SK-N-SH treated with all-trans-retinoic acid at 6 μM for 48 hours (cell line): ENCODE results near the gene TSKS.

ENCODE experiments used
- ATAC-seq: fragments of 200-7000 bp; cut with Tn5 transposase; 3 replicates; pipeline ENCODE4 v1.9.1; 2020; ENCODE audit warnings: mild to moderate bottlenecking, moderate library complexity
- ARNTL ChIP-seq: fragments of 450-650 bp; formaldehyde crosslinking; IDR thresholded peaks from 2 replicates; pipeline ENCODE4 v1.5.0; 2020; ENCODE audit warnings: low read depth, mild to moderate bottlenecking, moderate library complexity, borderline replicate concordance
- BACH2 ChIP-seq: fragments of 250-450 bp; sonication (Bioruptor Pico); IDR thresholded peaks from 2 replicates; pipeline ENCODE4 v1.9.0; 2021; ENCODE audit warnings: mild to moderate bottlenecking, borderline replicate concordance
- CREB5 ChIP-seq: fragments of 250-450 bp; sonication (Bioruptor Pico); IDR thresholded peaks from 2 replicates; pipeline ENCODE4 v1.5.1; 2020; ENCODE audit warnings: low read depth, mild to moderate bottlenecking, moderate library complexity
- CSDC2 ChIP-seq: fragments of 250-450 bp; sonication (Bioruptor Pico); IDR thresholded peaks from 2 replicates; pipeline ENCODE4 v1.5.0; 2020; ENCODE audit warnings: mild to moderate bottlenecking, moderate library complexity
- CSRNP3 ChIP-seq: fragments of 250-450 bp; sonication (Bioruptor Pico); IDR thresholded peaks from 2 replicates; pipeline ENCODE4 v1.5.1; 2021; ENCODE audit warnings: mild to moderate bottlenecking, moderate library complexity
- ESRRG ChIP-seq: fragments of 250-450 bp; sonication (Bioruptor Pico); IDR thresholded peaks from 2 replicates; pipeline ENCODE4 v1.6.1; 2021; ENCODE audit warnings: mild to moderate bottlenecking
- GLIS3 ChIP-seq: fragments of 250-450 bp; sonication (Bioruptor Pico); IDR thresholded peaks from 2 replicates; pipeline ENCODE4 v1.5.0; 2020; ENCODE audit warnings: mild to moderate bottlenecking, moderate library complexity
- ISL1 ChIP-seq: fragments of 250-450 bp; sonication (Bioruptor Pico); IDR thresholded peaks from 2 replicates; pipeline ENCODE4 v2.1.2; 2022; ENCODE audit warnings: mild to moderate bottlenecking, moderate library complexity
- OSR1 ChIP-seq: fragments of 250-450 bp; sonication (Bioruptor Pico); IDR thresholded peaks from 2 replicates; pipeline ENCODE4 v1.8.0; 2022; ENCODE audit warnings: moderate library complexity, mild to moderate bottlenecking, inconsistent platforms
- PATZ1 ChIP-seq: fragments of 250-450 bp; sonication (Bioruptor Pico); IDR thresholded peaks from 2 replicates; pipeline ENCODE4 v1.8.0; 2020; ENCODE audit warnings: mild to moderate bottlenecking, moderate library complexity, borderline replicate concordance
- POU6F1 ChIP-seq: fragments of 250-450 bp; sonication (Bioruptor Pico); IDR thresholded peaks from 2 replicates; pipeline ENCODE4 v1.8.0; 2021; ENCODE audit warnings: low read depth, mild to moderate bottlenecking, moderate library complexity, borderline replicate concordance
- PPARA ChIP-seq: fragments of 250-450 bp; sonication (Bioruptor Pico); IDR thresholded peaks from 2 replicates; pipeline ENCODE4 v1.5.0; 2020; ENCODE audit warnings: mild to moderate bottlenecking, borderline replicate concordance
- RARB ChIP-seq: fragments of 250-450 bp; sonication (Bioruptor Pico); IDR thresholded peaks from 2 replicates; pipeline ENCODE4 v1.8.0; 2021; ENCODE audit warnings: mild to moderate bottlenecking, moderate library complexity
- SNAI2 ChIP-seq: fragments of 250-450 bp; sonication (Bioruptor Pico); IDR thresholded peaks from 2 replicates; pipeline ENCODE4 v1.5.0; 2020; ENCODE audit warnings: mild to moderate bottlenecking, moderate library complexity
- TCF4 ChIP-seq: fragments of 250-450 bp; sonication (Bioruptor Pico); IDR thresholded peaks from 2 replicates; pipeline ENCODE4 v1.8.0; 2021; ENCODE audit warnings: mild to moderate bottlenecking, moderate library complexity, borderline replicate concordance
- TSHZ2 ChIP-seq: fragments of 250-450 bp; sonication (Bioruptor Pico); IDR thresholded peaks from 2 replicates; pipeline ENCODE4 v1.5.0; 2020; ENCODE audit warnings: mild to moderate bottlenecking, moderate library complexity
- ZC3H10 ChIP-seq: fragments of 250-450 bp; sonication (Bioruptor Pico); IDR thresholded peaks from 2 replicates; pipeline ENCODE4 v1.5.1; 2021; ENCODE audit warnings: mild to moderate bottlenecking, moderate library complexity
- ZFP3 ChIP-seq: fragments of 250-450 bp; sonication (Bioruptor Pico); IDR thresholded peaks from 2 replicates; pipeline ENCODE4 v1.5.0; 2020; ENCODE audit warnings: mild to moderate bottlenecking, moderate library complexity
- ZFP30 ChIP-seq: fragments of 450-650 bp; formaldehyde crosslinking; IDR thresholded peaks from 2 replicates; pipeline ENCODE4 v1.5.0; 2022; ENCODE audit warnings: mild to moderate bottlenecking, moderate library complexity
- ZNF565 ChIP-seq: fragments of 450-650 bp; formaldehyde crosslinking; conservative IDR thresholded peaks from 2 replicates; pipeline ENCODE4 v1.5.0; 2020; ENCODE audit warnings: low read depth, mild to moderate bottlenecking, moderate library complexity
- ZNF70 ChIP-seq: fragments of 450-650 bp; formaldehyde crosslinking; IDR thresholded peaks from 2 replicates; pipeline ENCODE4 v1.5.0; 2020; ENCODE audit warnings: mild to moderate bottlenecking, moderate library complexity
- ZNF8 ChIP-seq: fragments of 450-650 bp; formaldehyde crosslinking; IDR thresholded peaks from 2 replicates; pipeline ENCODE4 v1.5.0; 2020; ENCODE audit warnings: mild to moderate bottlenecking, moderate library complexity

TSKS gene

GRCh38 chr19:49800771-49801170 is 37.7 kb upstream of the TSKS start:
- TF ChIP-seq ZNF8 (CRISPR knock-in tag) (no peak), ZFP30 (CRISPR knock-in tag) (no peak), PPARA (CRISPR knock-in tag) (no peak), ZC3H10 (no peak), ISL1 (no peak), CREB5 (CRISPR knock-in tag) (no peak), CSRNP3 (no peak), ARNTL (CRISPR knock-in tag) (no peak), ZFP3 (CRISPR knock-in tag) (no peak), SNAI2 (CRISPR knock-in tag) (no peak), POU6F1 (CRISPR knock-in tag) (no peak)
- no peak for ATAC-seq

GRCh38 chr19:49799798-49800376 is 36.8 kb upstream of the TSKS start:
- ATAC-seq: no peak

GRCh38 chr19:49799271-49799797 is 36.2 kb upstream of the TSKS start:
- TF ChIP-seq GLIS3 (CRISPR knock-in tag) (no peak), ZFP30 (CRISPR knock-in tag) (no peak), RARB (CRISPR knock-in tag) (no peak), ZNF8 (CRISPR knock-in tag) (no peak), TCF4 (CRISPR knock-in tag) (no peak), OSR1 (no peak), ESRRG (no peak), ISL1 (no peak), CSDC2 (CRISPR knock-in tag) (no peak)
- TF ChIP-seq, all 23 proteins: peak for 0
- ATAC-seq: no peak

More at GRCh38 chr19:49799798-49800376, 36.8 kb upstream of the TSKS start:
- TF ChIP-seq GLIS3 (CRISPR knock-in tag): no peak
- TF ChIP-seq PPARA (CRISPR knock-in tag): no peak
- TF ChIP-seq ZNF8 (CRISPR knock-in tag): no peak
- no peak for TF ChIP-seq ESRRG
- TF ChIP-seq ZNF565 (CRISPR knock-in tag): no peak
- no peak for TF ChIP-seq TSHZ2 (CRISPR knock-in tag)

GRCh38 chr19:49798574-49798973 is 35.5 kb upstream of the TSKS start:
- no peak for ATAC-seq
- no peak for TF ChIP-seq ZFP30 (CRISPR knock-in tag)
- TF ChIP-seq, all 23 proteins: peak for 0

GRCh38 chr19:49795615-49796014 is 32.5 kb upstream of the TSKS start:
- TF ChIP-seq ARNTL (CRISPR knock-in tag): no peak
- no peak for TF ChIP-seq ZNF565 (CRISPR knock-in tag)
- TF ChIP-seq ZNF8 (CRISPR knock-in tag): no peak
- no peak for TF ChIP-seq CSDC2 (CRISPR knock-in tag)
- no peak for TF ChIP-seq PATZ1
- TF ChIP-seq BACH2 (CRISPR knock-in tag): no peak
- no peak for TF ChIP-seq RARB (CRISPR knock-in tag)
- TF ChIP-seq TCF4 (CRISPR knock-in tag): no peak
- no peak for TF ChIP-seq ZNF70
- no peak for TF ChIP-seq CSRNP3
- no peak for ATAC-seq
